HFFc6 (cell line): ENCODE measurements around the gene ANO7. TPM values are rescaled to one million over a fixed set of nuclear protein-coding genes. Genes with fewer than 3 reads are reported as not detected.

Experiments used
- DNase-seq: peaks from one replicate; pipeline ENCODE4 v3.0.0-alpha.2; 2018
- H3K27ac Mint-ChIP-seq: 2 replicates; pipeline ENCODE4 v1.8.0; 2020; ENCODE audit warnings: mild to moderate bottlenecking, mixed read lengths
- H3K27me3 Mint-ChIP-seq: 2 replicates; pipeline ENCODE4 v1.8.0; 2021; ENCODE audit warnings: mild to moderate bottlenecking, moderate library complexity, mixed read lengths; ENCODE audit not compliant: insufficient read depth
- H3K36me3 Mint-ChIP-seq: 2 replicates; pipeline ENCODE4 v1.8.0; 2021; ENCODE audit warnings: low read depth, mixed read lengths
- H3K4me1 Mint-ChIP-seq: 2 replicates; pipeline ENCODE4 v1.8.0; 2020; ENCODE audit warnings: low read depth, mixed read lengths
- H3K4me3 Mint-ChIP-seq: 2 replicates; pipeline ENCODE4 v1.8.0; 2020; ENCODE audit warnings: mild to moderate bottlenecking, moderate library complexity, mixed read lengths
- H3K9me3 Mint-ChIP-seq: 2 replicates; pipeline ENCODE4 v1.8.0; 2020; ENCODE audit warnings: mild to moderate bottlenecking, mixed read lengths
- CTCF ChIP-seq: fragments of 200-600 bp; sonication (generic); IDR thresholded peaks from 2 replicates; pipeline ENCODE4 v1.5.0; 2021; ENCODE audit warnings: antibody characterized with exemption, mild to moderate bottlenecking
- long read RNA-seq: library from polyadenylated mRNA; unstranded; transcript quantifications from one replicate; pipeline ENCODE4 v2.0.0, GENCODE V29; 2019
- total RNA-seq, 6 experiments: library from RNA; stranded (reverse); fragmentation: NEBNext Ultra II Directional; extraction: Animal tissue kit (Norgen Biotek cat#: 25700); gene quantifications; 2 replicates in 1 of 6; 3 replicates in 5 of 6; pipeline ENCODE4 v1.2.3, GENCODE V29; 2021

ANO7 gene
- 1 to 10 TPM in 4 of 6 experiments, under 1 TPM in 2; 0.80 to 1.4 (median 1.2) TPM for total RNA-seq
- long read RNA-seq, partial matches to known transcripts: 0 of 2 reads
- long read RNA-seq, other reads (novel, unspliced or antisense): 1 of 2 reads

GRCh38 chr2:241188361-241189092, at the start of gene ANO7:
Gene ANO7, plus strand, starts transcription at chr2:241188677. Its CDS starts 1,387 bp downstream, at chr2:241190064.
- H3K36me3 Mint-ChIP-seq: no peaks in the 10 kb centered on the region
- peaks cover 7% of the 10 kb centered on the region for H3K27me3 Mint-ChIP-seq
- no peak for TF ChIP-seq CTCF
- DNase-seq: no peak
- no peak within 1 kb of the TSS for H3K4me3 Mint-ChIP-seq
- H3K9me3 Mint-ChIP-seq: no peaks in the 10 kb centered on the region
- H3K27ac Mint-ChIP-seq: no peak within 1 kb of the TSS
- H3K4me1 Mint-ChIP-seq: no peaks in the 10 kb centered on the region

GRCh38 chr2:241139531-241140444, 48.7 kb upstream of the ANO7 start:
- Mint-ChIP-seq H3K4me1 (no peaks in the 10 kb centered on the region; the same call in 1 of the 2 replicates), H3K36me3 (no peaks in the 10 kb centered on the region), H3K4me3 (no peak overlapping the region), H3K27ac (no peak overlapping the region), H3K27me3 (peaks cover 2% of the 10 kb centered on the region), H3K9me3 (no peaks in the 10 kb centered on the region)
- DNase-seq: no peak
- no peak for TF ChIP-seq CTCF

- no peak overlapping the region for H3K4me3 Mint-ChIP-seq
- no peak overlapping the region for H3K27ac Mint-ChIP-seq
- no peaks in the 10 kb centered on the region for H3K9me3 Mint-ChIP-seq
- peaks cover 2% of the 10 kb centered on the region for H3K27me3 Mint-ChIP-seq
- no peak for DNase-seq
- no peaks in the 10 kb centered on the region; the same call in 1 of the 2 replicates for H3K4me1 Mint-ChIP-seq
- H3K36me3 Mint-ChIP-seq: no peaks in the 10 kb centered on the region
- TF ChIP-seq CTCF: no peak
Measured at GRCh38 chr2:241140445-241140840, 48.0 kb upstream of the ANO7 start.

GRCh38 chr2:241141214-241141770, 47.2 kb upstream of the ANO7 start:
- Mint-ChIP-seq H3K4me3 (no peak overlapping the region), H3K27ac (no peak overlapping the region), H3K36me3 (no peaks in the 10 kb centered on the region), H3K27me3 (peaks cover 2% of the 10 kb centered on the region), H3K9me3 (no peaks in the 10 kb centered on the region), H3K4me1 (no peaks in the 10 kb centered on the region; the same call in 1 of the 2 replicates)
- no peak for TF ChIP-seq CTCF
- DNase-seq: no peak

- Mint-ChIP-seq H3K4me1 (no peaks in the 10 kb centered on the region; the same call in 1 of the 2 replicates), H3K27me3 (peaks cover 2% of the 10 kb centered on the region), H3K27ac (no peak overlapping the region), H3K36me3 (no peaks in the 10 kb centered on the region), H3K4me3 (no peak overlapping the region), H3K9me3 (no peaks in the 10 kb centered on the region)
- no peak for TF ChIP-seq CTCF
- DNase-seq: no peak
Measured at GRCh38 chr2:241142063-241142462, 46.4 kb upstream of the ANO7 start.
